Sigmoid colon (tissue), 4 donors: ENCODE results near the gene SELENON.

ENCODE experiments used
- EP300 ChIP-seq, 4 donors: sonication (generic); formaldehyde crosslinking; IDR thresholded peaks; one replicate each; pipeline ENCODE4 v1.6.1; 2017; ENCODE audit warnings: antibody characterized with exemption in 4 of 4
- POLR2A ChIP-seq, 2 donors: fragments of 450-650 bp; IDR thresholded peaks; one replicate each; pipeline ENCODE4 v1.6.1; 2016; ENCODE audit warnings: antibody characterized with exemption in 2 of 2, mild to moderate bottlenecking in 2 of 2, moderate library complexity in 2 of 2

DNA sequence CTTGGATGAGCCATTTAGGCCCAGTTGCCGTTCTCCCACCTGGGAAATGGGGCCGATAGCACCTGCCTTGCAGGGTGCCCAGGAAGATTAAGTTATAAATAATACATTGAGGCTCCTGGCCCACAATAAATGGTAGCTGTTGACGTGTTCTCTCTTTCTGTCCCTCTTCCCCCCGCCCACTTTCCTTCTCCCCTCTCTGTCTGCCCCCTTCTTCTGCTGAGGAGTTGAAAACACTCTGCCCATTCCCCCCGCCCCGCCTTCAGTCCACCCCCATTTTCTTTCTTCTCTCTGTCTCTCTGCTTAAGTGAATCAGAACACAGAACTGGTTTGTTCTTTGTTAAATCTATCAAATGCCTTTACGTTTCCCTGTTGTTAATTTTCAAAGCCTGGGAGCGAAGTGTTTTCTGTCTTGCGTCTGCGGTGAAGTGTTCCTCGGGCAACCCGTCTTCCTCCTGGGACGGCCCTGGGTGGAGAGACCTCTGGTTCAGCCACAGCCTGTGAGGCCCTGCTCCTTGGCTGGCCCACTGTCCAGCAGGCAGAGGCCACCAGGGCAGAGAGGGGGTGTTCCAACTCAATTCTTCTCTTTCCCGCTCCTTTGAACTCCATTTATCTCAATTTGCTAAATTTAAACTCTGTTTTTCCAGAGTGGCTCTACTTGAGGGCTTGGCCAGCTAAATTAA lies 29.3 kb upstream of the SELENON start:
- no peak for TF ChIP-seq POLR2A (IDR thresholded peaks at IDR 0.05)
- TF ChIP-seq EP300 (IDR thresholded peaks at IDR 0.05) = no peak
